ENCODE measurements around the gene ST7L. TPM values are rescaled to one million over a fixed set of nuclear protein-coding genes. Genes with fewer than 3 reads are reported as not detected.

The ST7L gene
- total RNA-seq, 4 donors from 2014 or later, result 24.9 to 50.3 (median 33.9) TPM

DNA sequence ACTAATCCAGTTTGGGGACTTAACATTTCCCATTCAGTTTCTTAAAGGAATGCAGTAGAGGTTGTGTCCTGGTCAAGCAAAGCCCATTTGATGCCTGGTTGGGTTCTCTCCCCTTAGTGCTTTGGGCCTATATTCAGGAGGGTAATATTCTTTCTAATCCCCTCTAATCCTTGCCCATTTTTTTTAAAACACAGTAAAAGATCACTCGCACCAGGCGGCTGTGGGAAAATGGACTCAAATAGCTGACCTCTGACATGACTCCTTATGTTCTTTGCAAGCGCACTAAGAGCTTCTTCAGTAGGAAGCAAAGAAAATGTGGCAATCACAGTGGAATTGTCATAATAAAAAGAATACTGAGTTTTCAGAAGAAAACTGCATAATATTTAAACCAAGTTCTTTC, 60.3 kb downstream of the ST7L start:
- TF ChIP-seq POLR2A (IDR thresholded peaks at IDR 0.05), result no peak
- TF ChIP-seq, protein P1, sequence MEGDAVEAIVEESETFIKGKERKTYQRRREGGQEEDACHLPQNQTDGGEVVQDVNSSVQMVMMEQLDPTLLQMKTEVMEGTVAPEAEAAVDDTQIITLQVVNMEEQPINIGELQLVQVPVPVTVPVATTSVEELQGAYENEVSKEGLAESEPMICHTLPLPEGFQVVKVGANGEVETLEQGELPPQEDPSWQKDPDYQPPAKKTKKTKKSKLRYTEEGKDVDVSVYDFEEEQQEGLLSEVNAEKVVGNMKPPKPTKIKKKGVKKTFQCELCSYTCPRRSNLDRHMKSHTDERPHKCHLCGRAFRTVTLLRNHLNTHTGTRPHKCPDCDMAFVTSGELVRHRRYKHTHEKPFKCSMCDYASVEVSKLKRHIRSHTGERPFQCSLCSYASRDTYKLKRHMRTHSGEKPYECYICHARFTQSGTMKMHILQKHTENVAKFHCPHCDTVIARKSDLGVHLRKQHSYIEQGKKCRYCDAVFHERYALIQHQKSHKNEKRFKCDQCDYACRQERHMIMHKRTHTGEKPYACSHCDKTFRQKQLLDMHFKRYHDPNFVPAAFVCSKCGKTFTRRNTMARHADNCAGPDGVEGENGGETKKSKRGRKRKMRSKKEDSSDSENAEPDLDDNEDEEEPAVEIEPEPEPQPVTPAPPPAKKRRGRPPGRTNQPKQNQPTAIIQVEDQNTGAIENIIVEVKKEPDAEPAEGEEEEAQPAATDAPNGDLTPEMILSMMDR (IDR thresholded peaks at IDR 0.05), result no peak
- Histone ChIP-seq H3K4me3 (no peak overlapping the region), H3K9me3 (no peaks in the 10 kb centered on the region), H3K4me1 (no peaks in the 10 kb centered on the region), H3K27ac (no peak overlapping the region), H3K27me3 (no peaks in the 10 kb centered on the region), H3K36me3 (no peaks in the 10 kb centered on the region)
- no peak for DNase-seq

DNA sequence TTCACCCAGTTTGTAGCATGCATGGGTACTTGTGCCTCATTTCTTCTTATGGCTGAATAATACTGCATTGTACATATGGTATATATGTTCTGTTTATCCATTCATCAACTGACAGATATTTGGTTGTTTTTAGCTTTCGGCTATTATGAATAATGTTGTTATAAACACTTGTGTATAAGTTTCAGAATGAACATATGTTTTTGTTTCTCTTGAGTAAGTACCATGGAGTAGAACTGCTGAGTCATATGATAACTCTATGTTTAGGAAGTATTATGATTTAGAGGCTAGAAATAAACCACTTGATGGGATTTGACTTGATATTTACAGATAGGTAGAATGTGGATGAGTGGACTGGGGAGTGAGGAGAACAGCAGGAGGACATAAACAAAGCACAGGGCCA, 61.6 kb downstream of the ST7L start:
- no peaks in the 10 kb centered on the region for H3K27me3 ChIP-seq
- no peaks in the 10 kb centered on the region for H3K36me3 ChIP-seq
- H3K9me3 ChIP-seq, result no peaks in the 10 kb centered on the region
- no peak overlapping the region for H3K4me3 ChIP-seq
- TF ChIP-seq POLR2A (IDR thresholded peaks at IDR 0.05), result no peak
- TF ChIP-seq, protein P1 (IDR thresholded peaks at IDR 0.05), result no peak
- H3K27ac ChIP-seq, result no peak overlapping the region
- H3K4me1 ChIP-seq, result no peaks in the 10 kb centered on the region
- no peak for DNase-seq

DNA sequence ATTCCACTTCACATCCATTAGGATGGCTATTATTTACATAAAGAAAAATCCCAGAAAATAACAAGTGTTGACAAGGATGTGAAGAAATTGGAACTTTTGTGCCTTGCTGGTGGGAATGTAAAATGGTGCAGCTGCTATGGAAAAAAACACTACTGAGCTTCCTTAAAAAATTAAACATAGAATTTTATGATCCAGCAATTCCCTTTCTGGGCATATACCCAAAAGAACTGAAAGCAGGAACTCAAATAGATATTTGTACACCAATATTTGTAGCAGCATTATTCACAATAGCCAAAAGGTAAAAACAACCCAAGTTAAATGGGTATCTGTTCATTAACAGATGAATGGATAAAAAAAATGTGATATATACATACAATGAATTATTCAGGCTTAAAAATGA, 64.5 kb downstream of the ST7L start:
- Histone ChIP-seq H3K4me3 (no peak overlapping the region), H3K27ac (no peak overlapping the region), H3K36me3 (no peaks in the 10 kb centered on the region), H3K9me3 (no peaks in the 10 kb centered on the region), H3K4me1 (no peaks in the 10 kb centered on the region), H3K27me3 (no peaks in the 10 kb centered on the region)
- TF ChIP-seq, protein P1 (IDR thresholded peaks at IDR 0.05), result no peak
- TF ChIP-seq POLR2A (IDR thresholded peaks at IDR 0.05), result no peak
- no peak for DNase-seq

DNA sequence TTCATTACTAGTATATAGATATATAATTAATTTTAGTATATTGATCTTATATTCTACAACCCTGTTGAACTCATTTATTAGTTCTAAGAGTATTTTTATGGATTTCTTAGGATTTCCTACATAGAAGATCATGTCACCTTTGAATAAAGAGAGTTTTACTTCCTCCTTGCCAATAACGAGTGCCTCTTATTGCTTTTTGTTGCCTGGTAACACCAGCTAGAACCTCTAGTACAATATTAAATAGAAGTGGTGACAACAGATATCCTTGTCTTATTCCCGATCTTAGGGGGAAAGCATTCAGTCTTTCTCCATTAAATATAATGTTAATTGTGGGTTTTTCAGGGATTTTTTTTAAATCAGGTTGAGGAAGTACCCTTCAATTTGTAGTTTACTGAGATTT, 69.4 kb downstream of the ST7L start:
- no peak for DNase-seq
- TF ChIP-seq, protein P1 (IDR thresholded peaks at IDR 0.05), result no peak
- TF ChIP-seq POLR2A (IDR thresholded peaks at IDR 0.05), result no peak
- Histone ChIP-seq H3K27ac (no peak overlapping the region), H3K9me3 (no peaks in the 10 kb centered on the region), H3K27me3 (no peaks in the 10 kb centered on the region), H3K4me1 (no peaks in the 10 kb centered on the region), H3K4me3 (no peak overlapping the region), H3K36me3 (no peaks in the 10 kb centered on the region)

DNA sequence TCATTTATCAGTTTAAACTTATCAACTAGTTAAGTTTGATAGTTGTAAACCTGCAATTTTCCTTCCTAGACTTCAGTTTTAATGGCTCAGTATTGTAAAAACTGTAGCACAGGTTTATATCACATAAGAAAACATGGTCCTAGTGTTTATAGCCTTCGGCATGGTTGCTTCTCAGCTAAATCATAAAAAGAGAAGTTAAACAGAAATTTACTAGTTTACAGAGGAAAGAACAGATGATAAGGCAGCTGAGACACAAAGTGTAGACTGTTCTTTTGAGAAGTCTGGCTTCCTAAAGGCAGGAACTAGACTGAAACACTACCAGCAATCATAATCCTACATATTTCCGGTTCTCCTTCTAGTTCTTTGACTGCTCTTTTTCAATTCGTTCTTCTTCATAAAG, 70.4 kb downstream of the ST7L start:
- no peak overlapping the region for H3K27ac ChIP-seq
- DNase-seq, result no peak

More for the DNA sequence above, 70.4 kb downstream of the ST7L start:
- no peaks in the 10 kb centered on the region for H3K9me3 ChIP-seq
- no peaks in the 10 kb centered on the region for H3K36me3 ChIP-seq
- TF ChIP-seq POLR2A (IDR thresholded peaks at IDR 0.05), result no peak
- TF ChIP-seq, protein P1 (IDR thresholded peaks at IDR 0.05), result no peak
- no peaks in the 10 kb centered on the region for H3K4me1 ChIP-seq
- no peaks in the 10 kb centered on the region for H3K27me3 ChIP-seq
- no peak overlapping the region for H3K4me3 ChIP-seq

Measured in Peyer's patch (tissue), 4 donors.